GM23248 (cell line): ENCODE measurements around the gene SULT1C2. TPM values are rescaled to one million over a fixed set of nuclear protein-coding genes. Genes with fewer than 3 reads are reported as not detected.

ENCODE experiments used
- DNase-seq: peaks from one replicate; pipeline ENCODE4 v3.0.0-alpha.2; 2015
- H2AFZ ChIP-seq: fragments of 200-600 bp; sonication (generic); 2 replicates; pipeline ENCODE4 v1.6.1; 2016; ENCODE audit warnings: antibody characterized with exemption
- H3F3A ChIP-seq: fragments of 200-600 bp; sonication (generic); 2 replicates; pipeline ENCODE4 v1.6.1; 2016; ENCODE audit warnings: mild to moderate bottlenecking, antibody characterized with exemption, mixed run types; ENCODE audit not compliant: insufficient read depth
- H3K27ac ChIP-seq: fragments of 200-600 bp; sonication (generic); 2 replicates; pipeline ENCODE4 v1.5.1; 2016; ENCODE audit warnings: mild to moderate bottlenecking
- H3K27me3 ChIP-seq: fragments of 200-600 bp; sonication (generic); replicated peaks from 2 replicates; pipeline ENCODE4 v1.6.1; 2016; ENCODE audit warnings: mild to moderate bottlenecking; ENCODE audit not compliant: insufficient read depth
- H3K36me3 ChIP-seq: fragments of 200-600 bp; sonication (generic); 2 replicates; pipeline ENCODE4 v1.6.1; 2016; ENCODE audit warnings: low read depth, mild to moderate bottlenecking
- H3K4me1 ChIP-seq: fragments of 200-600 bp; sonication (generic); 2 replicates; pipeline ENCODE4 v1.6.1; 2016; ENCODE audit warnings: mild to moderate bottlenecking; ENCODE audit not compliant: insufficient read depth
- H3K4me2 ChIP-seq: fragments of 200-600 bp; sonication (generic); one replicate; pipeline ENCODE4 v1.6.1; 2016; ENCODE audit warnings: mild to moderate bottlenecking; ENCODE audit not compliant: unreplicated experiment
- H3K4me3 ChIP-seq: fragments of 200-600 bp; sonication (generic); 2 replicates; pipeline ENCODE4 v1.5.1; 2016; ENCODE audit warnings: mild to moderate bottlenecking
- H3K79me2 ChIP-seq: fragments of 200-600 bp; sonication (generic); 2 replicates; pipeline ENCODE4 v1.6.1; 2016; ENCODE audit warnings: mild to moderate bottlenecking; ENCODE audit not compliant: insufficient read depth
- H3K9ac ChIP-seq: fragments of 200-600 bp; sonication (generic); 2 replicates; pipeline ENCODE4 v1.6.1; 2016; ENCODE audit warnings: mild to moderate bottlenecking
- H3K9me2 ChIP-seq: fragments of 200-600 bp; sonication (generic); 2 replicates; pipeline ENCODE4 v1.6.1; 2016; ENCODE audit warnings: mixed run types, mild to moderate bottlenecking, moderate library complexity; ENCODE audit not compliant: insufficient read depth
- H3K9me3 ChIP-seq: fragments of 200-600 bp; sonication (generic); one replicate; pipeline ENCODE4 v1.6.1; 2017; ENCODE audit warnings: low read depth
- H4K20me1 ChIP-seq: fragments of 200-600 bp; sonication (generic); 2 replicates; pipeline ENCODE4 v1.6.0; 2016; ENCODE audit not compliant: insufficient read depth
- EZH2 ChIP-seq: fragments of 200-600 bp; sonication (generic); IDR thresholded peaks from 2 replicates; pipeline ENCODE4 v1.6.1; 2018; ENCODE audit warnings: antibody characterized with exemption, mild to moderate bottlenecking; ENCODE audit not compliant: insufficient read depth, poor library complexity, severe bottlenecking
- EZH2phosphoT487 ChIP-seq: fragments of 200-600 bp; sonication (generic); IDR thresholded peaks from 2 replicates; pipeline ENCODE4 v1.6.1; 2018; ENCODE audit warnings: antibody characterized with exemption, moderate library complexity, mild to moderate bottlenecking, low read depth; ENCODE audit not compliant: insufficient read depth
- WGBS, 2 experiments: methylation state at CpG; one replicate each; pipeline ENCODE4 v1.1.6; 2015 to 2017; ENCODE audit warnings: low lambda C conversion rate in 2 of 2, low coverage in 1 of 2; ENCODE audit errors: missing lambda C conversion rate in 2 of 2; 5-methylcytosine and 5-hydroxymethylcytosine counted together
- in situ Hi-C: fragments of 300-500 bp; cut with MboI; formaldehyde crosslinking; loops from 2 replicates; pipeline ENCODE4 v1.15.0; 2020
- polyA plus RNA-seq: library from polyadenylated mRNA; unstranded; fragments of >200 nt; fragmentation: Nextera tagmentation; extraction: Ambion mirVana; gene quantifications from 2 replicates; pipeline ENCODE4 v1.2.1, GENCODE V29; 2016
- total RNA-seq: library from RNA; depleted of rRNA; stranded (reverse); fragments of >200 nt; shearing (Covaris generic); gene quantifications from 2 replicates; pipeline ENCODE4 v1.2.3, GENCODE V29; 2014

The SULT1C2 gene
- total and polyA plus RNA-seq, 2 experiments from 2014 or later = not detected

DNA sequence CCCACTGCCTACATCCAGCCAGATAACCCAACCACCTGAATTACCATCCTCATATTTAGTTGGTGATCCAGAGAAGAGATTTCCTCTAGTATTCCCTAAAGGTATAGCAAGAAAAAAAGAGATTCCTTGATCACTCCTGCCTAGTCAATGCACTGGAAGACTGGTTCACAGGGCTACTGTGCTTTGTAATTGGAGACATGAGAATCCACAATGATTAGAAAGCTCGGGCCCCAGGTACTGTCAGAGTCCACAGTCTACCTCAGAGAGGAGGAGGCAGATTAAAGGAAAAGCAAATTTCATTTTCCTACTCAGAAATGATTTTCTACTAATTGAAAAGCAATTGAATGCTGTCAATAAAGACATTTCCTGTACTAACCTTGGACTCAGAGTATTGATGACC is 26.7 kb upstream of the SULT1C2 start:
- Histone ChIP-seq H3K27me3 (no peaks in the 10 kb centered on the region), H3K79me2 (no peaks in the 10 kb centered on the region), H2AFZ (no peak overlapping the region), H4K20me1 (no peaks in the 10 kb centered on the region), H3K4me3 (no peak overlapping the region), H3K4me1 (peaks cover 15% of the 10 kb centered on the region), H3F3A (peaks cover 14% of the 10 kb centered on the region), H3K4me2 (no peak overlapping the region), H3K9me2 (0 out of 2 replicates have a peak, but pooled peaks cover 4% of the 10 kb centered on the region), H3K9me3 (no peaks in the 10 kb centered on the region), H3K9ac (no peak overlapping the region), H3K27ac (no peak overlapping the region), H3K36me3 (no peaks in the 10 kb centered on the region)
- DNase-seq = no peak
- 46 to 53% methylated on average over 1 of the region's 1 CpG for WGBS, 2 experiments
- TF ChIP-seq EZH2 = no peak
- TF ChIP-seq EZH2phosphoT487 = no peak
- in situ Hi-C loops = no loop called here

DNA sequence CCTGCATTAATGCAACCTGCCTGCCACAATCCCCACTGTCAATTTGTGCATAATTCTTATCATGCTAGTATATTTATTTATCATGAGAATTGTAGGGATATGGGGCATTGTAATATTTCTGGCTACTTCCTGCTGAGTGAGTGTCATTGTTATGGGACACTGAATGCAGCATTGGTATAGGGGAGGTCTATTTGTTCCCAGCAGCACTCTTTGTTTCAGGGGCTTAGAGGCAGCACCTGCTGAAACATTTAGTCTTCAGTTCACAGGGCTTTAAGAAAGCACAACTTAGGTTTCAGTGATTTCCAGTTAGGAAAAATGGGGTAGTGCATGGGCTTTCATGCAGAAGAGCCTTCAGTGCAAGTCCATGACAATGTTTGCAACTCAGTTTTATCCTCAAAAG is 25.3 kb upstream of the SULT1C2 start:
- Histone ChIP-seq H3K9me3 (no peaks in the 10 kb centered on the region), H3K27ac (no peak overlapping the region), H3K4me3 (no peak overlapping the region), H3K4me1 (peaks cover 18% of the 10 kb centered on the region), H3K9me2 (0 out of 2 replicates have a peak, but pooled peaks cover 4% of the 10 kb centered on the region), H3K36me3 (no peaks in the 10 kb centered on the region), H3K9ac (no peak overlapping the region), H2AFZ (no peak overlapping the region), H3F3A (peaks cover 15% of the 10 kb centered on the region), H4K20me1 (no peaks in the 10 kb centered on the region), H3K4me2 (no peak overlapping the region), H3K79me2 (no peaks in the 10 kb centered on the region), H3K27me3 (no peaks in the 10 kb centered on the region)
- TF ChIP-seq EZH2 (no peak), EZH2phosphoT487 (no peak)
- DNase-seq = no peak
- in situ Hi-C loops = no loop called here

DNA sequence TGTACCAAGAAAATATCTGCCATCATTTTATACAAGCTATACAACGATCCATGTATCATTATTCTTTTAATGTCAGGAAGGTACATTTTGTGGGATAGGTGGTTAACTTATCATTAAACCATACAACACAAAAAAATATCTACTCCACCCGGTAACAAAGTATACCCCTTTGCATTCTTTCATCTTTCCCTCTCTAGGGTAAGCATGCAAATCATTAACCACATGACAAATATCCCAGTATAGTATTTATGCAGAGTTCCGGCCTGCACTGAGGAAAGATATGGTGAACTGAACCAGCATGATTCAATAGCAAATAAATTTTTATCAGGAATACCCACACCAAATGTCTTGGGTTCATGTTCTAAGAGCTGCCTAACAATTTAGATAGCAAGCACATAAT is 22.5 kb upstream of the SULT1C2 start:
- WGBS, 2 experiments = 70 to 72% methylated on average over 3 of the region's 3 CpGs
- H3K4me1 ChIP-seq = peaks cover 22% of the 10 kb centered on the region
- H3F3A ChIP-seq = peaks cover 22% of the 10 kb centered on the region
- no peaks in the 10 kb centered on the region for H3K79me2 ChIP-seq
- TF ChIP-seq EZH2 (no peak), EZH2phosphoT487 (no peak)
- no peaks in the 10 kb centered on the region for H3K36me3 ChIP-seq
- H3K4me2 ChIP-seq = no peak overlapping the region
- no peak overlapping the region for H3K9ac ChIP-seq
- no peak for DNase-seq
- no peaks in the 10 kb centered on the region for H3K9me3 ChIP-seq
- H3K9me2 ChIP-seq = no peaks in the 10 kb centered on the region
- H4K20me1 ChIP-seq = no peaks in the 10 kb centered on the region
- H3K27ac ChIP-seq = no peak overlapping the region
- H3K4me3 ChIP-seq = no peak overlapping the region
- in situ Hi-C loops = no loop called here
- no peak overlapping the region for H2AFZ ChIP-seq
- H3K27me3 ChIP-seq = no peaks in the 10 kb centered on the region

DNA sequence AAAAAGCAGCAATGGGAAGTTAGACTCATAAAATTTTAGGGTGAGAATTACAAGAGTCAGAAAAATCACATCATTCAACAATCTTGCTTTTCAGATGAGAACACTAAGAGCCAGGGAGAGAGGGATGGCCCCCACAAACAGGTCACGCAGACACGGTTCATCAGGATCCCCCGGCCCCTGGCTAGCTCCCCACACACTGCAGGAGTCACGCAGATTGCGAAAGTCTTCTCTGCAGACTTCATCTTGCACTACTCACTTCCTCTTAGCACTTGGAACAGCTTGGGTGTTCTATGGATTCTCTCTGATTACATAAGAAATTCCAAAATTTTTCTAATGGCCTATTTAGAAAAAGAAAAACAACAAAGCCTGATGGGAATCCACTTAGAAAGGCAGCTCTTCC is 21.6 kb upstream of the SULT1C2 start:
- WGBS, 2 experiments = 18 to 25% methylated on average over 5 of the region's 5 CpGs
- peaks cover 29% of the 10 kb centered on the region for H3K4me1 ChIP-seq
- no peaks in the 10 kb centered on the region for H3K27me3 ChIP-seq
- peak overlapping the region; percentile 56 for H3K4me2 ChIP-seq
- peaks cover 22% of the 10 kb centered on the region for H3F3A ChIP-seq
- H3K79me2 ChIP-seq = no peaks in the 10 kb centered on the region
- H4K20me1 ChIP-seq = no peaks in the 10 kb centered on the region
- no peak overlapping the region; the same call in 1 of the 2 replicates for H3K4me3 ChIP-seq
- H3K9ac ChIP-seq = peak overlapping the region; percentile 41
- DNase-seq = peak; percentile 85
- H3K9me3 ChIP-seq = no peaks in the 10 kb centered on the region
- no peaks in the 10 kb centered on the region for H3K9me2 ChIP-seq
- H3K27ac ChIP-seq = peak overlapping the region; percentile 85
- in situ Hi-C loops = no loop called here
- H3K36me3 ChIP-seq = no peaks in the 10 kb centered on the region
- TF ChIP-seq EZH2 (no peak), EZH2phosphoT487 (no peak)
- peak overlapping the region; percentile 65 for H2AFZ ChIP-seq

DNA sequence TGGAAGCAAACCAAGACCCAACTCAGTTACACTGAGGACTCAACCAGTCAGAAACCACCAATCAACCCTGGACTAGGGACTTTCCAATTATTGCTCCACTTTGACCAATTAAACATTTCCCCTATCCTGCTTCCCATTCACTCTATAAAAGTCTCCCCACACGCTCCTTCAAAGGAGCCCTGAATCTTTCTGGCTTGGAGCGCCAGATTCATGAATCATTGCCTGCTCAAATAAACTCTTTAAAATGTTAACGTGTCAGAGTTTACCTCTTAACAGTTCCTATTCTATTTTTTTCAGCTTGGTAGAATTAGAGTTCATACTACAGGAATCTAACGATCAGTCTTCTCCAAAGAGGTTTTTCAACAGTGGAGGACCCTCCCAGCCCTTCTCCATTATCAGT is 20.7 kb upstream of the SULT1C2 start:
- H4K20me1 ChIP-seq = no peaks in the 10 kb centered on the region
- H3K4me1 ChIP-seq = peaks cover 35% of the 10 kb centered on the region
- no peaks in the 10 kb centered on the region for H3K9me3 ChIP-seq
- H3K4me2 ChIP-seq = peak overlapping the region; percentile 57
- H3F3A ChIP-seq = peaks cover 22% of the 10 kb centered on the region
- WGBS, 2 experiments = 1 to 3% methylated on average over 4 of the region's 4 CpGs
- in situ Hi-C loops = no loop called here
- H3K36me3 ChIP-seq = no peaks in the 10 kb centered on the region
- no peaks in the 10 kb centered on the region for H3K27me3 ChIP-seq
- H3K9me2 ChIP-seq = no peaks in the 10 kb centered on the region
- peak overlapping the region; percentile 85 for H3K27ac ChIP-seq
- TF ChIP-seq EZH2 (no peak), EZH2phosphoT487 (no peak)
- peak overlapping the region; percentile 38; the same call in 1 of the 2 replicates for H3K9ac ChIP-seq
- no peak overlapping the region for H3K4me3 ChIP-seq
- H3K79me2 ChIP-seq = no peaks in the 10 kb centered on the region
- no peak overlapping the region for H2AFZ ChIP-seq
- peak; percentile 93 for DNase-seq
